Gastroesophageal sphincter (tissue), 4 donors: Measurements from ENCODE around the gene FBXO28. TPM values are rescaled to one million over a fixed set of nuclear protein-coding genes. Genes with fewer than 3 reads are reported as not detected.

Experiments used
- ATAC-seq: fragments of 150-250 bp; one replicate; pipeline ENCODE4 v1.9.1; 2016; ENCODE audit warnings: mild to moderate bottlenecking, moderate library complexity
- H3K27ac ChIP-seq, 4 donors: fragments of 200-600 bp; sonication (generic) in 3 of 4; 1 replicate in 3 of 4; 2 replicates in 1 of 4; pipeline ENCODE4 v1.5.1; 2016 to 2019
- H3K27me3 ChIP-seq: fragments of 200-600 bp; sonication (generic); one replicate; pipeline ENCODE4 v1.5.1; 2019
- H3K36me3 ChIP-seq, 2 donors: fragments of 200-600 bp; sonication (generic); one replicate each; pipeline ENCODE4 v1.5.1; 2019; ENCODE audit warnings: control low read depth in 1 of 2
- H3K4me1 ChIP-seq, 3 donors: fragments of 200-600 bp; sonication (generic); 1 replicate in 2 of 3; 2 replicates in 1 of 3; pipeline ENCODE4 v1.5.1; 2016 to 2019; ENCODE audit warnings: control low read depth in 2 of 3
- H3K4me3 ChIP-seq, 2 donors: fragments of 200-600 bp; sonication (generic); one replicate each; pipeline ENCODE4 v1.5.1; 2019; ENCODE audit warnings: mild to moderate bottlenecking in 1 of 2, moderate library complexity in 1 of 2
- H3K9me3 ChIP-seq, 3 donors: fragments of 200-600 bp; sonication (generic); one replicate each; pipeline ENCODE4 v1.5.1; 2017 to 2019; ENCODE audit warnings: control low read depth in 2 of 3
- CTCF ChIP-seq, 4 experiments: fragments of 200-600 bp in 2 of 4; fragments of 450-650 bp in 2 of 4; sonication (generic) in 1 of 4; IDR thresholded peaks; one replicate each; pipeline ENCODE4 v1.5.1; 2017 to 2019; ENCODE audit warnings: antibody characterized with exemption in 4 of 4, mild to moderate bottlenecking in 2 of 4, moderate library complexity in 2 of 4
- EP300 ChIP-seq: sonication (generic); formaldehyde crosslinking; IDR thresholded peaks from one replicate; pipeline ENCODE4 v1.6.1; 2017; ENCODE audit warnings: antibody characterized with exemption, mild to moderate bottlenecking
- POLR2A ChIP-seq, 2 donors: fragments of 450-650 bp; IDR thresholded peaks; one replicate each; pipeline ENCODE4 v1.6.1; 2017; ENCODE audit warnings: antibody characterized with exemption in 2 of 2, mild to moderate bottlenecking in 2 of 2, moderate library complexity in 1 of 2
- POLR2AphosphoS5 ChIP-seq: sonication (generic); formaldehyde crosslinking; IDR thresholded peaks from one replicate; pipeline ENCODE4 v1.6.1; 2017; ENCODE audit warnings: antibody characterized with exemption
- WGBS, 2 donors: methylation state at CpG; one replicate each; pipeline ENCODE4 v1.1.5; 2018; ENCODE audit warnings: low coverage in 1 of 2; 5-methylcytosine and 5-hydroxymethylcytosine counted together
- total RNA-seq, 4 donors: library from RNA; depleted of rRNA; stranded (reverse); fragments of >200 nt; gene quantifications; one replicate each; pipeline ENCODE4 v1.1.0, GENCODE V29; 2016

FBXO28 gene
- total RNA-seq, 4 donors from 2014 or later, result 26.5 to 38.1 (median 34.7) TPM

GRCh38 chr1:224095867-224096266 lies 18.0 kb upstream of the FBXO28 start:
- Histone ChIP-seq H3K27ac (no peak overlapping the region), H3K4me1 (no peaks in the 10 kb centered on the region), H3K4me3 (no peak overlapping the region), H3K27me3 (peaks cover 24% of the 10 kb centered on the region), H3K9me3 (no peaks in the 10 kb centered on the region), H3K36me3 (no peaks in the 10 kb centered on the region)
- WGBS, 2 donors, result 100% methylated on average over 1 of the region's 1 CpG; no CpG with 5 or more reads in 1 of the 2 donors
- no peak for ATAC-seq
- TF ChIP-seq CTCF (IDR thresholded peaks at IDR 0.05), result no peak

DNA sequence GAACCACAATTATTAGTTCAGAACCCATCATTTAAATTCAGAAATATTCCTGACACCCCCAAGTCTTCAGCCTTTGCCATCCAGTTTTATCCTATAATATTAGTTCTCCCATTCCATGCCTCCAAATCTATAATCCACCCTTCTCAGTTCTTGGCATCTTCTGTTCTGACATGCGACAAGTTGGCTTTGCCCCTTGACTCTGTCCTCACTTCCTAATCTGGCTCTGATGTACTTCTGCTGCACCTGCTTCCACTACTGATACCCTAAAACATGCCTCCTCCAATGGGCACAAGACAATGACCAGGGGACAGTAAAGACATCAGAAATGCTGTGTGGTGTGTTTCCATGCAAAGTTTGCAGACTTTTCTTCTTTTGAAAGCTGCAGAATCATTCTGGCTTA lies 17.1 kb upstream of the FBXO28 start:
- H3K27me3 ChIP-seq, result peaks cover 25% of the 10 kb centered on the region
- no peak for ATAC-seq
- H3K4me1 ChIP-seq, result no peaks in the 10 kb centered on the region
- no peak overlapping the region for H3K27ac ChIP-seq
- no peak overlapping the region for H3K4me3 ChIP-seq
- no peaks in the 10 kb centered on the region for H3K9me3 ChIP-seq
- no peak for TF ChIP-seq POLR2A (IDR thresholded peaks at IDR 0.05)
- no peak for TF ChIP-seq POLR2AphosphoS5
- no peak for TF ChIP-seq CTCF (IDR thresholded peaks at IDR 0.05)
- TF ChIP-seq EP300, result no peak
- H3K36me3 ChIP-seq, result no peaks in the 10 kb centered on the region
- 93 to 100% methylated on average over 1 of the region's 1 CpG for WGBS, 2 donors

DNA sequence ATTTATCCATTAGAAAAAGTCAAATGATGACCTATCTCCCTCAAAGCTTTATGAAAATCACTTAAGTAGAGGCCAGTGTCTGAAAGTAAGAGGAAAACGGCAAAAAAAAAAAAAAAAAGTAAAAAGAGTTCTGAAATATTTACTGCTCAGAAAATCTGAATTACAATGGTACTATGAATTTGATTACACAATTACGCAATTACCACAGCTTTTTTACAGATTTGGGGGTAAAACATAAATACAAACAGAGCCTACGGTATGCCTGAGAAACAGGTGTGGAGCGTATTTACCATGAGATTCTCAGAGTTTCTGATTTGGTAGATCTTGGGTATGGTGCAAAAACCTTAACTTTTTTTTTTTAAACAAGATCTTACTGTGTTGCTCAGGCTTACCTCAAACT lies 15.9 kb upstream of the FBXO28 start:
- WGBS, 2 donors, result 89% methylated on average over 4 of the region's 4 CpGs
- TF ChIP-seq EP300 (no peak), CTCF (IDR thresholded peaks at IDR 0.05) (no peak), POLR2A (IDR thresholded peaks at IDR 0.05) (no peak), POLR2AphosphoS5 (no peak)
- no peak for ATAC-seq

DNA sequence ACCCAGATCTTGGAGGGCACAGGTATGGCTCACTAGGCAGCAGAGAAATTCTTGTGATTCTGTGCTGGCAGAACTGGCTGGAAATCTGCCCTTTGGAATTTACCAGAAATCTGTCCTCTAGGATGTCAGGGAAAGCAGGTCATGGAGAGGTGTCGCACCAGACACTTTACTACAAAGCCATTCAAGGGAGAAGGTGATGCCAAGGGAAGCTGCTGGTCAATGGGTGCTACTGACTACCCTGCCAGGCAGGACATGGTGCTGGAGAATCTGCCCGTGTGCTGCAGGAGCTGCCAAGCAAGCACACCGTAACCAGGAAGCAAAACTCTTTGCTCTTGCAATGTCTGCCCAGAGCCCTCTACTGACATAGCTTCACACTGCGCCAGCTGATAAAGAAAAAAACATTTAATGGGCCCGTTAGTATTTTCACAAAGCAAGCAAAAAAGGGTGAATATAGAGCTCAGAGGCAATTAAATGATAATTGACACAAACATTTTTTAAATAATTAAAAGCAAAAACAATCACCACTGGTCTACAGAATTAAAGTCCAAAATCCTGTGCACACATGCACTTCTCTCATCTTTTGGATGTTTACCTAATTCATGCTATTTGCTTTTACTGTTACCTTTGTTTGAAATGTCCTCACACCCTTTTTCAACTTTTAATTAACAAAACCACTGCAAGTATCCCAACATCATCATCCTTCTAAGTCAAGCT lies 7.2 kb upstream of the FBXO28 start:
- no peak for TF ChIP-seq POLR2A (IDR thresholded peaks at IDR 0.05)
- TF ChIP-seq CTCF (IDR thresholded peaks at IDR 0.05), result no peak
- no peak for TF ChIP-seq POLR2AphosphoS5
- TF ChIP-seq EP300, result no peak
- Histone ChIP-seq H3K4me3 (no peak overlapping the region), H3K27me3 (peaks cover 40% of the 10 kb centered on the region), H3K4me1 (no peaks in the 10 kb centered on the region), H3K36me3 (no peaks in the 10 kb centered on the region), H3K27ac (no peak overlapping the region), H3K9me3 (no peaks in the 10 kb centered on the region)
- 29% methylated on average over 5 of the region's 5 CpGs; no CpG with 5 or more reads in 1 of the 2 donors for WGBS, 2 donors
- no peak for ATAC-seq

More for the DNA sequence above, 15.9 kb upstream of the FBXO28 start:
- H3K9me3 ChIP-seq, result no peaks in the 10 kb centered on the region
- no peak overlapping the region for H3K4me3 ChIP-seq
- no peak overlapping the region for H3K27ac ChIP-seq
- H3K36me3 ChIP-seq, result no peaks in the 10 kb centered on the region
- no peaks in the 10 kb centered on the region for H3K4me1 ChIP-seq
- peaks cover 33% of the 10 kb centered on the region for H3K27me3 ChIP-seq

DNA sequence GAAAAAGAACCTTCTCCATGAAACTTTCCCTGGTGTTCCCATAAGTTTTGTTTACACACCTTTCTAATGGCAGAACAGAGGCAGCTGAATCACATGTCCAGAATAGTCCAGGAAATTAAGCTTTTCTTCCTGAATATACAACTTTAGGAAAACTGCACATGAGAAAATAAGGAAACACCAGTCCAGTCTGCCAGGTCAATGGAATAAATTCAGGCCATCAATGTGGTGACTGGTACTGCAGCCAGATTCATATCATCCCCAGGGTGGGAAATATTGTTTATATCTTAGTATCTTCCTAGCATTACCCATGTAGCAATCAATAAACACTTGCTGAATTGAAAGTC lies 6.7 kb upstream of the FBXO28 start:
- no peaks in the 10 kb centered on the region for H3K9me3 ChIP-seq
- no peak overlapping the region for H3K4me3 ChIP-seq
- ATAC-seq, result no peak
- H3K4me1 ChIP-seq, result no peaks in the 10 kb centered on the region
- no peak for TF ChIP-seq EP300
- TF ChIP-seq POLR2A (IDR thresholded peaks at IDR 0.05), result no peak
- H3K27ac ChIP-seq, result no peak overlapping the region
- H3K27me3 ChIP-seq, result peaks cover 37% of the 10 kb centered on the region
- H3K36me3 ChIP-seq, result no peaks in the 10 kb centered on the region
